Peyer's patch (tissue), 4 donors: ENCODE measurements around the gene DOCK4.

Source experiments
- POLR2A ChIP-seq, 2 donors: fragments of 450-650 bp; IDR thresholded peaks; one replicate each; pipeline ENCODE4 v1.5.1; 2017; ENCODE audit warnings: antibody characterized with exemption in 2 of 2, mild to moderate bottlenecking in 2 of 2, moderate library complexity in 2 of 2
- TF ChIP-seq, protein P1 (sequence below), 6 experiments: fragments of 450-650 bp in 4 of 6; fragments of 200-600 bp in 2 of 6; sonication (generic) in 1 of 6; IDR thresholded peaks; one replicate each; pipeline ENCODE4 v1.5.1; 2017 to 2019; ENCODE audit warnings: antibody characterized with exemption in 6 of 6, mild to moderate bottlenecking in 3 of 6, moderate library complexity in 1 of 6

- TF ChIP-seq, protein P1, sequence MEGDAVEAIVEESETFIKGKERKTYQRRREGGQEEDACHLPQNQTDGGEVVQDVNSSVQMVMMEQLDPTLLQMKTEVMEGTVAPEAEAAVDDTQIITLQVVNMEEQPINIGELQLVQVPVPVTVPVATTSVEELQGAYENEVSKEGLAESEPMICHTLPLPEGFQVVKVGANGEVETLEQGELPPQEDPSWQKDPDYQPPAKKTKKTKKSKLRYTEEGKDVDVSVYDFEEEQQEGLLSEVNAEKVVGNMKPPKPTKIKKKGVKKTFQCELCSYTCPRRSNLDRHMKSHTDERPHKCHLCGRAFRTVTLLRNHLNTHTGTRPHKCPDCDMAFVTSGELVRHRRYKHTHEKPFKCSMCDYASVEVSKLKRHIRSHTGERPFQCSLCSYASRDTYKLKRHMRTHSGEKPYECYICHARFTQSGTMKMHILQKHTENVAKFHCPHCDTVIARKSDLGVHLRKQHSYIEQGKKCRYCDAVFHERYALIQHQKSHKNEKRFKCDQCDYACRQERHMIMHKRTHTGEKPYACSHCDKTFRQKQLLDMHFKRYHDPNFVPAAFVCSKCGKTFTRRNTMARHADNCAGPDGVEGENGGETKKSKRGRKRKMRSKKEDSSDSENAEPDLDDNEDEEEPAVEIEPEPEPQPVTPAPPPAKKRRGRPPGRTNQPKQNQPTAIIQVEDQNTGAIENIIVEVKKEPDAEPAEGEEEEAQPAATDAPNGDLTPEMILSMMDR (IDR thresholded peaks at IDR 0.05) = no peak
- no peak for TF ChIP-seq POLR2A (IDR thresholded peaks at IDR 0.05)
These were observed 27.0 kb upstream of the DOCK4 start for GRCh38 chr7:112233048-112233697.
